Measurements from ENCODE around the gene NDUFS2. TPM values are rescaled to one million over a fixed set of nuclear protein-coding genes. Genes with fewer than 3 reads are reported as not detected.

NDUFS2 gene
- total and polyA plus RNA-seq, 10 of the 15 experiments (the other 5 are each of a cell fraction or from before 2014, with no cell fraction given): 66.5 to 215 (median 148) TPM

GRCh38 chr1:161171696-161172095 lies 30.5 kb upstream of the NDUFS2 start:
- Histone ChIP-seq H3K4me2 (ENCODE audit: control insufficient read depth, insufficient read depth) (no peak overlapping the region), H3K4me3 (no peak overlapping the region), H4K20me1 (ENCODE audit: control insufficient read depth, insufficient read depth) (no peaks in the 10 kb centered on the region), H3K9me3 (replicated peaks; ENCODE audit: control insufficient read depth, insufficient read depth, low read length) (no peaks in the 10 kb centered on the region), H3K4me1 (ENCODE audit: control insufficient read depth, insufficient read depth, low read length) (peaks cover 15% of the 10 kb centered on the region), H3K79me2 (ENCODE audit: control insufficient read depth, insufficient read depth, low read length) (peaks cover 16% of the 10 kb centered on the region), H3K36me3 (ENCODE audit: control insufficient read depth in 2 of 2, insufficient read depth in 2 of 2, low read length in 1 of 2) (peaks cover 17 to 30% of the 10 kb centered on the region in 2 experiments), H3K27ac (ENCODE audit: control insufficient read depth, insufficient read depth) (no peak overlapping the region), H3K9ac (ENCODE audit: control insufficient read depth, insufficient read depth, low read length) (no peak overlapping the region), H3K27me3 (replicated peaks in 1 of 2; ENCODE audit: control insufficient read depth in 2 of 2, insufficient read depth in 2 of 2, low read length in 1 of 2) (no peaks in the 10 kb centered on the region), H2AFZ (ENCODE audit: control insufficient read depth, low read depth, low read length) (no peak overlapping the region)
- FAIRE-seq (no peak), ATAC-seq (no peak), DNase-seq (ENCODE audit: low read depth, low spot score) (no peak)
- WGBS (ENCODE audit: insufficient coverage, insufficient replicate concordance, low lambda C conversion rate, missing lambda C conversion rate): 90% methylated on average over 12 of the region's 12 CpGs
- CTCF ChIA-PET: interaction anchor here (1.6 kb wide), 1 partner anchor 54 kb away, joined by 3 read pairs; the partner anchor contains the start of genes NIT1 and PFDN2
- intact Hi-C loops (cut with micrococcal nuclease; ENCODE audit: unreplicated experiment): no loop called here
- POLR2A ChIA-PET: interaction anchor here (0.6 to 1.7 kb wide), 3 partner anchors 13 to 162 kb away, joined by 3 to 5 read pairs (median 3); partner anchors contain the start of gene USP21
- RAD21 ChIA-PET (ENCODE audit: unreplicated experiment): no interaction called here
- no TSS peak for BruUV-seq (replicated peaks)
- in situ Hi-C loops (cut with MboI): no loop called here
- TF ChIP-seq REST (IDR thresholded peaks at IDR 0.05; ENCODE audit: low read depth, low read length) (no peak), TARDBP (IDR thresholded peaks at IDR 0.05; ENCODE audit: borderline replicate concordance) (no peak), ZZZ3 (IDR thresholded peaks at IDR 0.05; ENCODE audit: control insufficient read depth, insufficient read length, low read depth) (no peak), FOXK2 (IDR thresholded peaks at IDR 0.05) (no peak), IRF3 (IDR thresholded peaks at IDR 0.05) (no peak), ZNF384 (IDR thresholded peaks at IDR 0.05; ENCODE audit: borderline replicate concordance, low read depth, low read length) (no peak), SKIL (IDR thresholded peaks at IDR 0.05; ENCODE audit: low read depth, poor library complexity, severe bottlenecking) (no peak), NR2F1 (conservative IDR thresholded peaks at IDR 0.05) (no peak)
- SMC1A ChIA-PET (ENCODE audit: uncharacterized antibody, unreplicated experiment): no interaction called here
